GM23248 (cell line): ENCODE results near the gene RBM45. TPM values are rescaled to one million over a fixed set of nuclear protein-coding genes. Genes with fewer than 3 reads are reported as not detected.
"Not testable (repeated sequence)": the region's sequence is repeated elsewhere in the genome, so short reads cannot be mapped to it uniquely, and the experiment has no call there.

Experiments
- DNase-seq: peaks from one replicate; pipeline ENCODE4 v3.0.0-alpha.2; 2015
- H2AFZ ChIP-seq: fragments of 200-600 bp; sonication (generic); 2 replicates; pipeline ENCODE4 v1.6.1; 2016; ENCODE audit warnings: antibody characterized with exemption
- H3F3A ChIP-seq: fragments of 200-600 bp; sonication (generic); 2 replicates; pipeline ENCODE4 v1.6.1; 2016; ENCODE audit warnings: mild to moderate bottlenecking, antibody characterized with exemption, mixed run types; ENCODE audit not compliant: insufficient read depth
- H3K27ac ChIP-seq: fragments of 200-600 bp; sonication (generic); 2 replicates; pipeline ENCODE4 v1.5.1; 2016; ENCODE audit warnings: mild to moderate bottlenecking
- H3K27me3 ChIP-seq: fragments of 200-600 bp; sonication (generic); replicated peaks from 2 replicates; pipeline ENCODE4 v1.6.1; 2016; ENCODE audit warnings: mild to moderate bottlenecking; ENCODE audit not compliant: insufficient read depth
- H3K36me3 ChIP-seq: fragments of 200-600 bp; sonication (generic); 2 replicates; pipeline ENCODE4 v1.6.1; 2016; ENCODE audit warnings: low read depth, mild to moderate bottlenecking
- H3K4me1 ChIP-seq: fragments of 200-600 bp; sonication (generic); 2 replicates; pipeline ENCODE4 v1.6.1; 2016; ENCODE audit warnings: mild to moderate bottlenecking; ENCODE audit not compliant: insufficient read depth
- H3K4me2 ChIP-seq: fragments of 200-600 bp; sonication (generic); one replicate; pipeline ENCODE4 v1.6.1; 2016; ENCODE audit warnings: mild to moderate bottlenecking; ENCODE audit not compliant: unreplicated experiment
- H3K4me3 ChIP-seq: fragments of 200-600 bp; sonication (generic); 2 replicates; pipeline ENCODE4 v1.5.1; 2016; ENCODE audit warnings: mild to moderate bottlenecking
- H3K79me2 ChIP-seq: fragments of 200-600 bp; sonication (generic); 2 replicates; pipeline ENCODE4 v1.6.1; 2016; ENCODE audit warnings: mild to moderate bottlenecking; ENCODE audit not compliant: insufficient read depth
- H3K9ac ChIP-seq: fragments of 200-600 bp; sonication (generic); 2 replicates; pipeline ENCODE4 v1.6.1; 2016; ENCODE audit warnings: mild to moderate bottlenecking
- H3K9me2 ChIP-seq: fragments of 200-600 bp; sonication (generic); 2 replicates; pipeline ENCODE4 v1.6.1; 2016; ENCODE audit warnings: mixed run types, mild to moderate bottlenecking, moderate library complexity; ENCODE audit not compliant: insufficient read depth
- H3K9me3 ChIP-seq: fragments of 200-600 bp; sonication (generic); one replicate; pipeline ENCODE4 v1.6.1; 2017; ENCODE audit warnings: low read depth
- H4K20me1 ChIP-seq: fragments of 200-600 bp; sonication (generic); 2 replicates; pipeline ENCODE4 v1.6.0; 2016; ENCODE audit not compliant: insufficient read depth
- EZH2 ChIP-seq: fragments of 200-600 bp; sonication (generic); IDR thresholded peaks from 2 replicates; pipeline ENCODE4 v1.6.1; 2018; ENCODE audit warnings: antibody characterized with exemption, mild to moderate bottlenecking; ENCODE audit not compliant: insufficient read depth, poor library complexity, severe bottlenecking
- EZH2phosphoT487 ChIP-seq: fragments of 200-600 bp; sonication (generic); IDR thresholded peaks from 2 replicates; pipeline ENCODE4 v1.6.1; 2018; ENCODE audit warnings: antibody characterized with exemption, moderate library complexity, mild to moderate bottlenecking, low read depth; ENCODE audit not compliant: insufficient read depth
- WGBS, 2 experiments: methylation state at CpG; one replicate each; pipeline ENCODE4 v1.1.6; 2015 to 2017; ENCODE audit warnings: low lambda C conversion rate in 2 of 2, low coverage in 1 of 2; ENCODE audit errors: missing lambda C conversion rate in 2 of 2; 5-methylcytosine and 5-hydroxymethylcytosine counted together
- in situ Hi-C: fragments of 300-500 bp; cut with MboI; formaldehyde crosslinking; loops from 2 replicates; pipeline ENCODE4 v1.15.0; 2020
- polyA plus RNA-seq: library from polyadenylated mRNA; unstranded; fragments of >200 nt; fragmentation: Nextera tagmentation; extraction: Ambion mirVana; gene quantifications from 2 replicates; pipeline ENCODE4 v1.2.1, GENCODE V29; 2016
- total RNA-seq: library from RNA; depleted of rRNA; stranded (reverse); fragments of >200 nt; shearing (Covaris generic); gene quantifications from 2 replicates; pipeline ENCODE4 v1.2.3, GENCODE V29; 2014

Gene RBM45
- total and polyA plus RNA-seq, 2 experiments from 2014 or later, result 15.2 to 17.6 TPM

- Histone ChIP-seq H4K20me1 (no peaks in the 10 kb centered on the region), H2AFZ (peak within 1 kb of the TSS; percentile 99), H3K9ac (peak within 1 kb of the TSS; percentile 75), H3K4me3 (peak within 1 kb of the TSS; percentile 78), H3K27me3 (no peaks in the 10 kb centered on the region), H3K79me2 (no peaks in the 10 kb centered on the region), H3K9me2 (no peaks in the 10 kb centered on the region), H3K27ac (peak within 1 kb of the TSS; percentile 20; the same call in 1 of the 2 replicates), H3F3A (no peaks in the 10 kb centered on the region), H3K4me1 (peaks cover 21% of the 10 kb centered on the region), H3K9me3 (no peaks in the 10 kb centered on the region), H3K36me3 (no peaks in the 10 kb centered on the region), H3K4me2 (peak within 1 kb of the TSS; percentile 91)
- in situ Hi-C loops, result no loop called here
- WGBS, 2 experiments, result 4 to 5% methylated on average over 41 to 44 of the region's 44 CpGs
- peak; percentile 93 for DNase-seq
- no peak for TF ChIP-seq EZH2
- no peak for TF ChIP-seq EZH2phosphoT487
These were observed 39.6 kb upstream of the RBM45 start, which contains the start of gene PDE11A for GRCh38 chr2:178072383-178073301. Gene PDE11A, minus strand, starts transcription at chr2:178072777. Its CDS starts 340 bp downstream, at chr2:178072437.

- no peaks in the 10 kb centered on the region for H3F3A ChIP-seq
- peak overlapping the region; percentile 27 for H2AFZ ChIP-seq
- H3K4me1 ChIP-seq, result peaks cover 21% of the 10 kb centered on the region
- H3K36me3 ChIP-seq, result no peaks in the 10 kb centered on the region
- H3K4me3 ChIP-seq, result no peak overlapping the region
- H3K27ac ChIP-seq, result no peak overlapping the region
- no peaks in the 10 kb centered on the region for H3K27me3 ChIP-seq
- H3K9me2 ChIP-seq, result no peaks in the 10 kb centered on the region
- DNase-seq, result peak; percentile 35
- WGBS, 2 experiments, result 78 to 79% methylated on average over 8 of the region's 8 CpGs
- TF ChIP-seq EZH2 (no peak), EZH2phosphoT487 (no peak)
- in situ Hi-C loops, result no loop called here
- H3K9me3 ChIP-seq, result no peaks in the 10 kb centered on the region
- no peaks in the 10 kb centered on the region for H4K20me1 ChIP-seq
- no peak overlapping the region for H3K4me2 ChIP-seq
- H3K79me2 ChIP-seq, result no peaks in the 10 kb centered on the region
- H3K9ac ChIP-seq, result no peak overlapping the region
These were observed 37.9 kb upstream of the RBM45 start for GRCh38 chr2:178074123-178075005.

- Histone ChIP-seq H3K9ac (no peak overlapping the region), H3K36me3 (no peaks in the 10 kb centered on the region), H3K4me1 (peaks cover 21% of the 10 kb centered on the region), H3F3A (no peaks in the 10 kb centered on the region), H4K20me1 (no peaks in the 10 kb centered on the region), H3K9me2 (no peaks in the 10 kb centered on the region), H3K9me3 (no peaks in the 10 kb centered on the region), H2AFZ (peak overlapping the region; percentile 27), H3K4me2 (no peak overlapping the region), H3K27me3 (no peaks in the 10 kb centered on the region), H3K4me3 (no peak overlapping the region), H3K27ac (no peak overlapping the region), H3K79me2 (no peaks in the 10 kb centered on the region)
- 100% methylated on average over 1 of the region's 1 CpG for WGBS, 2 experiments
- in situ Hi-C loops, result no loop called here
- no peak for TF ChIP-seq EZH2phosphoT487
- no peak for TF ChIP-seq EZH2
- no peak for DNase-seq
These were observed 37.3 kb upstream of the RBM45 start for GRCh38 chr2:178075006-178075326.

GRCh38 chr2:178076130-178076529 is 36.1 kb upstream of the RBM45 start:
- H3F3A ChIP-seq, result no peaks in the 10 kb centered on the region
- H3K27ac ChIP-seq, result no peak overlapping the region
- H3K9ac ChIP-seq, result no peak overlapping the region
- H2AFZ ChIP-seq, result no peak overlapping the region
- DNase-seq, result no peak
- no peak overlapping the region for H3K4me2 ChIP-seq
- in situ Hi-C loops, result no loop called here
- no peaks in the 10 kb centered on the region for H3K9me3 ChIP-seq
- H3K27me3 ChIP-seq, result no peaks in the 10 kb centered on the region
- no peaks in the 10 kb centered on the region for H3K79me2 ChIP-seq
- H3K9me2 ChIP-seq, result no peaks in the 10 kb centered on the region
- peaks cover 21% of the 10 kb centered on the region for H3K4me1 ChIP-seq
- TF ChIP-seq EZH2phosphoT487 (no peak), EZH2 (no peak)
- no peak overlapping the region for H3K4me3 ChIP-seq
- H3K36me3 ChIP-seq, result no peaks in the 10 kb centered on the region
- no peaks in the 10 kb centered on the region for H4K20me1 ChIP-seq

GRCh38 chr2:178079279-178079678 is 33.0 kb upstream of the RBM45 start:
- H3K36me3 ChIP-seq, H3K4me1 ChIP-seq, H3F3A ChIP-seq, H4K20me1 ChIP-seq, H3K27ac ChIP-seq, H3K9ac ChIP-seq, H2AFZ ChIP-seq, H3K9me2 ChIP-seq, in situ Hi-C loops, H3K27me3 ChIP-seq, H3K4me2 ChIP-seq, H3K9me3 ChIP-seq, H3K79me2 ChIP-seq, DNase-seq, H3K4me3 ChIP-seq: not testable (repeated sequence)
- WGBS, 2 experiments, result 42 to 55% methylated on average over 3 of the region's 3 CpGs
